Medulla oblongata (tissue), 1 donor: Measurements from ENCODE around the gene GLIS2.
A peak's percentile ranks its signal among the peaks of the same experiment; 100 is the strongest.
"Not testable (repeated sequence)": the region's sequence is repeated elsewhere in the genome, so short reads cannot be mapped to it uniquely, and the experiment has no call there.

Experiments used
- DNase-seq: peaks from one replicate; pipeline ENCODE4 v3.0.0-alpha.2; 2015; ENCODE audit errors: extremely low spot score

The GLIS2 gene

DNA sequence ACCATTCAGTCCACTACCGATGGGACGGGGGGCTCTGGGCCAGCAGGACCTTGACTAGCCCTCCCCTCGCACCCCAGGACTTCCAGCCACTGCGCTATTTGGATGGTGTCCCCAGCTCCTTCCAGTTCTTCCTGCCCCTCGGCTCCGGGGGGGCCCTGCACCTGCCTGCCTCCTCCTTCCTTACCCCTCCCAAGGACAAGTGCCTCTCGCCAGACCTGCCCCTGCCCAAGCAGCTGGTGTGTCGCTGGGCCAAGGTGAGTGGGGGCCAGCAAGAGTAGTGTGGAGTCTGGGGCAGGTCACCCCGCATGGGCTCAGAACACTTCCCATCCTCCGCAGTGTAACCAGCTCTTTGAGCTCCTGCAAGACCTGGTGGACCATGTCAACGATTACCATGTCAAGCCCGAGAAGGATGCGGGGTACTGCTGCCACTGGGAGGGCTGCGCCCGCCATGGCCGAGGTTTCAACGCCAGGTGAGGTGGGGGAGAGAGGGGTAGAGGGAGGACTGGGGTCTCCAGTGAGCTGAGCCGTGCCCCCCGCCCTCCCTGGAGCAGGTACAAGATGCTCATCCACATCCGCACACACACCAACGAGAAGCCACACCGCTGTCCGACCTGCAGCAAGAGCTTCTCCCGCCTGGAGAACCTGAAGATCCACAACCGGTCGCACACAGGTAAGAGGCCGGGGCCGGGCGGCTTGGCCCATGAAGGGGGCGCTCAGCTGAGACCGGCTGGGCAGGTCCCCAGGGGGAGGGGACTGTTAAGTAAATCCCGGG, 19.0 kb downstream of the GLIS2 start:
- DNase-seq, result no peak

DNA sequence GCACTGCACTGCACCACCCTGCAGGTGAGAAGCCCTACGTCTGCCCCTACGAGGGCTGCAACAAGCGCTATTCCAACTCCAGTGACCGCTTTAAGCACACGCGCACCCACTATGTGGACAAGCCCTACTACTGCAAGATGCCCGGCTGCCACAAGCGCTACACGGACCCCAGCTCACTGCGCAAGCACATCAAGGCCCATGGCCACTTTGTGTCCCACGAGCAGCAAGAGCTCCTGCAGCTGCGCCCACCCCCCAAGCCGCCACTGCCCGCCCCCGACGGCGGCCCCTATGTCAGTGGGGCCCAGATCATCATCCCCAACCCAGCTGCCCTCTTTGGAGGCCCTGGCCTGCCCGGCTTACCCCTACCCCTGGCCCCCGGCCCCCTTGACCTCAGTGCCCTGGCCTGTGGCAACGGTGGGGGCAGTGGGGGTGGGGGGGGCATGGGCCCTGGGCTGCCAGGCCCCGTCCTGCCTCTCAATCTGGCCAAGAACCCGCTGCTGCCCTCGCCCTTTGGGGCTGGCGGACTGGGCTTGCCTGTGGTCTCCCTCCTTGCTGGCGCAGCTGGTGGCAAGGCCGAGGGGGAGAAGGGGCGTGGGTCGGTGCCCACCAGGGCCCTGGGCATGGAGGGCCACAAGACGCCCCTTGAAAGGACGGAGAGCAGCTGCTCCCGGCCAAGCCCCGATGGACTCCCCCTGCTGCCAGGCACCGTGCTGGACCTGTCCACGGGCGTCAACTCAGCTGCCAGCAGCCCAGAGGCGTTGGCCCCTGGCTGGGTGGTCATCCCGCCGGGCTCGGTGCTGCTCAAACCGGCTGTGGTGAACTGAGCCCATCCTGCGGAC, 21.1 kb downstream of the GLIS2 start:
- DNase-seq, result no peak

DNA sequence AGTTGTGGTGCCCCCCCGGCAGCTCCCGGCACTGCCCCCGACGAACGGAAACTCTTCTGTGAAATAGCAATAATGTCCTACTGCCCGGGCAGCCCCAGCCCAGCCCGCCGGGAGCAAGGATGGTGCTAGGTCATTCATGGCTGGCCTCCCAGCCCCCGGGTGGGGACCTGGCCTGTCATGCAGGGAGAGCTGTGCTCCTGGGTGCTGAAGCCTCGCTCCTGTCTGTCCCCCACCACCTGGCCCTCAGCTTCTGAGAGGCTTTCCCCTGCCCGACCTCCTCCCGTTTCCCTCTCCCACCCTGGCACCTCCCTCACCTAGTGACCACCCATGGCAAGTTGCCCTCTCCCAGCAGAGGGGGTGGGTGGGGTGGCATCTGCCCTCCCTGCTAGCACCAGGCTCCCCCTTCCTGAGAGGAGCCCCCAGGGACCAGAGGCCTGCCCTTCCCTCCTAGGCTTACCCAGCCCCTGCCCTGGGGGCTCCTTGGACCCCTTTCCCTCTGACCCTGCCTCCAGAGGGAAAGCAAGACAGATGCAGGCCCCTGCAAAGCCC, 21.7 kb downstream of the GLIS2 start:
- DNase-seq, result no peak

DNA sequence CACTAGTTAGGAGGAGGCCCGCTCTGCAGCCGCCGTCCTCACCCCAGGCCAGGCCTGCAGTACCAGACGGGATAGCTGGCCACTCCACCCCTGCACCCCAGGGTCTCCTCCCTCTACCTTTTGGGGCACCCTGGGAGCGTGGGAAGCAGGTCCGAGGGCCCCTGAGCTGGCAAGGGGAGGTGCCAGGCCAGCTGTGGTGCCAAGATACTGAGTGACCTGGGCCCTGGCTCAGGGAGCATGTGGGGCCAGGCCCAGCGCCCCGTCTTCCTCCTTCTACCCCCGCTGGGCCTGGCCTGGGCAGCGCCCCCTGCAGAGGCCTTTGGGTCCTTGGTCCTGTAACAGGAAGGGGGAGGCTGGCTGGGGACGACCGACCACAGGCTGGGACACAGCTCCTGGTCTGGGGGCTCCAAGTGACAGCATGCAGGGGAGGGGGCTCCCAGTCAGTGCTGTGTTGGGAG, 22.3 kb downstream of the GLIS2 start:
- no peak for DNase-seq

DNA sequence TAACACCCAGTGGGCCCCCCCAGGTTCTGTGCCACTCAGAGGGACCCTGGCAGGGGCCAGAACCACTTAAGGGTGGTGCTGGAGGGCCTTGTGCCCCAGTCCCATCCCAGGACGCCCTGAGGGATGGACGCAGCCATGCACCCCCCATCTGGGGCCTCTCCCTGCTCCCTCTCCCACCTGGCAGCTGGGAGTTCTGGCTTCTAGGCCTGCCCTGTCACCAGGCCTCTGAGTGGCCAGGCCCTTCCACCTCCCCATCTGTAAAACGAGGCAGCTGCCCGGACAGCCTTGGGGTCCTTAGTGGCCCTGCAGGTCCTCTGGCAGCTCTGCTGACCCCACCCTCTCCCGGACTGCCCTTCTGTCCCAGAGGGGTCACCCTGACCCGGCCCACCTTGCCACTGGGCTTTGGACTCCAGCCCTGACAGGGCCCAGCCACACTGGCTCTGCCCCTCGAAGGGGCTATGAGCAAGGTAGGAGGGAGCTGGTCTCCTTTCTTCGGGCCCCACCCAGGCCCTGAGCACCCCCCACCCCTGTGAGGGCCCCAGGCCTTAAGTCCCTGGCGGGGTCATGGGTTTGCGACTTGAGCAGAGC, 22.9 kb downstream of the GLIS2 start:
- no peak for DNase-seq

DNA sequence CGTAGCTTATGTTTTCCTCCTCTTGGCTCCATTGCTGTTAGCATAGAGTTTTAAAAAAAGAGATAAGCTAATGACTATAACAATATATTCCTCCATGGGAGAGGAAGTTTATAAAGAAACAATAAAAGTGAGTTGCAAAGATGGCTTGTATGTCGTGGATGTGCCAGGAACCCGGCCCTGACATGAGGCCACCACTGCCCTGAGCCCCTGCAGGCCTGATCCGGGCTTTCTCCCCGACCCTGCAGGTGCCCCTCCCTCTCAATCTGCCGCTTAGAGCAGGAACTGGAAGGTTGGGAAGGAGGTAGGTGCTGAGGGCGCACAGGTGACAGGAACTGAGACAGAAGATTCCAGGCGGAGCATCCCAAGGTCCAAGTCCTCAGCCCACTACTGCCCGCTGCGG, 23.6 kb downstream of the GLIS2 start:
- no peak for DNase-seq

DNA sequence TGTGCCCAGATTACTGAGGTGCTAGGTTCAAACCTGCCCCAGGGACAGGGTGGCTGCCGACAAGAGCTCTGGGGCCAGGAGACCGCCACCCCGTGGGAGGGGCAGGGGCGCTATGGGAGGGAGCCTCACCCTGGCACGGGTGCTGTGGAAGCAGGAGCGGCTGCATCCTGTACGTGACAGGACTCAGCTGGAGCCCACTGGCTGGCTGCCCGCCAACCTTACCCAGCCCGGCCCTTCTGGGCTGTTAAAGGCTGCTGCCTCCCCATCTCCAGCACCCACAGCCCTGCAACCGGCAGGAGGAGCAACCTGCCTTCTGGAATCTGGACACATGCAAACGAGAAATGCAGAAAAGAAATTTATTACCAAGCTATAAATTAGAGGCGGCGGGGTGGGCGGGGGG, 24.0 kb downstream of the GLIS2 start:
- DNase-seq, result no peak

DNA sequence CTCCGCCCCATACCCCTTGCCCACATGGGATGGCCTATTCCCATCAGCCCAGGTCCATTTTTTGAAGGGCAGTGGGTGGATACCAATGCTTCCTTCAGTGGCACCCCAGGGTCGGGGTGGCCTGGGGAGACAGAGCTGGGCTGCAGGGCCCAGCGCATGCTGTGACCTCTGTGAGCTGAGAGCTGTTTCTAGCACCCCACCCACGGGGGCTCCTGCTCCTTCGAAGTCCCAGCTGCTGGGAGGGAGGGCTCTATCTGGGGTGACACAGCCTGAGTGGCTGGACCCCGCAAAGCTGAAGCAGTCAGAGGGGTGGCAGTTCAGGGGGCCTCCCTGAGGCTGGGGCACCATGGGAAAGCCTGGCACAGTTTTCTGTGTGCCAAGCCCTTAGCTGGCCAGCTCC, 24.6 kb downstream of the GLIS2 start:
- no peak for DNase-seq

DNA sequence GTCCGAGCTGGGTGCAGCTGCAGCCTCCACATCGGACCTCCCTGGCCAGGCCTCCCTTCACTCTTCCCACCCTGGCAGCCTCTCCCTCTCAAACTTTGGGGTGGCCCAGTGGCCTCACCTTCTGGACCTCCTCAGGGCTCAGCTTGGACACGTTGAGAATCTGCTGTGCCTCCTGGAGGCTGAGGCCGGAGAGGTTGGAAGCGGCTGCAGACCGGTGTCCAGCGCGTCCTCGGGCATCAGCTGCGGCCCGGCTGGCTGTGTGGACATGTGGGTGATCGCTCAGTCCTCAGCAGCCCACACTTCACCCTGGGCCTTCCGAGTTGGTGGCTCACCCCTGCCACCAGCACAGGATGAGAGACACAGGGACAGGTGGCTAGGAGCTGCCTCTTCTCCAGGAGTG, 25.4 kb downstream of the GLIS2 start:
- no peak for DNase-seq

DNA sequence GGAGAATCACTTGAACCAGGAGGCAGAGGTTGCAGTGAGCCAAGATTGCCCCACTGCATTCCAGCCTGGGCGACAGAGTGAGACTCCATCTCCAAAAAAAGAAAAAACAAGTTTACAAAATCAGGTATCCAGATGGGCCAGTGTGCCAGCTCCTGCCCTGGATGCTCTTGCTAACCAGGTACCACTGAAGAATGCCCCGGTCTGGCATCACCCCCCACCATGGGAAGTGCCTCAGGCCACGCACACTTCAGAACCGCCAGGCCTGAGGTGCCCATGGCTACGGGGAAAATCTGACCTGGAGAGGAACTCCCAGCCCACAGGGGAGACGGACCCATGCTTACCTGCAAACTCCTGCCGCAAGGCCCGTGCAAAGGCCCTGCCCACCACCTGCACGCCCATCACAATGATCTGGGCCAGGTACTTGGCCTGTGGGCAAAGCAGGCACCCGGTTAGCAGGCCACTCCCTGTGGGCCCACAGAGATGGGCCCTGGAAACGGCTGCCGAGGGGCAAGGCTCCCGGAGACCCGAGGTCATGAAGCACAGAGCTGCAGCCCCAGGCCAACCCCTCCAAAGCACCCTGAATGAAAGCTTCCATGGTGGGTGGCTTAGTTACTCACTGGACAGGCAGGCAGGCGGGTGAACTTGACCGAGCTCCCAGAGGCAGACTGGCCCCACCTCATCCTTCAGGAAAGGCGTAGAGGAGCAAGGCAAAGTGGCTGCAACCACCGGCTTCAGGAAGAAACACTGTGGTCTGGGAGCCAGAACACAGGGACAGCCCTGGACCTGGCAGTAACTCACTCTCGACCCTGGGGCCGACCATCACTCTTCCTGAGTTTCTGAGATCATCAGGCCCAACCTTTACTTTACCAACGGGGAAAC, 27.2 kb downstream of the GLIS2 start:
- no peak for DNase-seq

DNA sequence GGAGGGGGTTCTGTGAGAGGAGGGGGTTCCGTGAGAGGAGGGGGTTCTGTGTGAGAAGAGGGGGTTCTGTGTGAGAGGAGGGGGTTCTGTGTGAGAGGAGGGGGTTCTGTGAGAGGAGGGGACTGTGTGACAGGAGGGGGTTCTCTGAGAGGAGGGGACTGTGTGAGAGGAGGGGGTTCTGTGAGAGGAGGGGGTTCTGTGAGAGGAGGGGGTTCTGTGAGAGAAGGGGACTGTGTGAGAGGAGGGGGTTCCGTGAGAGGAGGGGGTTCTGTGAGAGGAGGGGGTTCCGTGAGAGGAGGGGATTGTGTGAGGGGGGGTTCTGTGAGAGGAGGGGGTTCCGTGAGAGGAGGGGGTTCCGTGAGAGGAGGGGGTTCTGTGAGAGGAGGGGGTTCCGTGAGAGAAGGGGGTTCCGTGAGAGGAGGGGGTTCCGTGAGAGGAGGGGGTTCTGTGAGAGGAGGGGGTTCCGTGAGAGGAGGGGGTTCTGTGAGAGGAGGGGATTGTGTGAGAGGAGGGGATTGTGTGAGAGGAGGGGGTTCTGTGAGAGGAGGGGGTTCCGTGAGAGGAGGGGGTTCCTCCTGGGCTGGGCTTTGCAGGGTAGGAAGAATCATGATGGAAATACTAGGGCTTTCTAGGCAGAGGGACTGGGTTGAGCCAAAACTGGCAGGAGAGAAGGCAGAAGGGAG, 28.6 kb downstream of the GLIS2 start:
- DNase-seq, result not testable (repeated sequence)

DNA sequence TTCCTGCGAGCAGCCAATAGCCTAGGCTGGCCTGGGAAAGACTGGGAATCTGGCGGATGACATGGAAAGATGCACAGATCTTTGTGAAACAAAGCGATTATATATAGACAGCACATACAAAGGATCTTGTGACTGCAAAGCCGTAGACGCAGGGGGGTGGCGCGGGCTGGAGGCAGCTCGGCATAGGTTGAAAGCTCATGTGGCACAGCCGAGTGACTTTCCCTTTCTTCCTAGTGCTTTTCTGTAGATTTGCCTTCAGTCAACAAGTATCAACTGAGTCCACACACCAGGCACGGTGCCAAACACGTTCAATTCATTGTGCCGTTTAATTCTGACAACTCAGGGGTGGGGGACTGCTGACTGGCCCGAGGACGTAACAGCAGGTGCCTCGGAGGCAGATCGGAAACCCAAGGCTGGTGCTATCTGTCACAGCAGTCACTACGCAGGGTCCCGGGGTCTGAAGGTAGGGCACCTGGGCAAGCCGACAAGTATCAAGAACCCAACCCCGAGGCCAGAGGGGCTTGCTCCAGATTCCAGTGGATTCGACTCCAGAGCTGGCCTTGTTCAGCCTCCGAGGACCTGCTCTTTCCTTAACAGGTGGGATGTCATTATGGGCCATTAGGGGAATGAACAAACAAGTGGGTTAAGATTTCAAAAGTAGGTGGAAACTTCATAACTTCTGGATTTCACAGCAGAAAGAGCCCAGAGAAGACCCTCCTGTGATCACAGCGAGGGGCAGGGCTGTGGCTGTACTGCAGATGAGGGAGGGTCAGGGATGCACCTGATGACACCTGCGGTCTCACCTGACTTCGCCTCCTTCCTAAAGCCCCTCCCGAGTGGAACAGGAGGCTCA, 29.3 kb downstream of the GLIS2 start:
- DNase-seq, result peak; percentile 69

DNA sequence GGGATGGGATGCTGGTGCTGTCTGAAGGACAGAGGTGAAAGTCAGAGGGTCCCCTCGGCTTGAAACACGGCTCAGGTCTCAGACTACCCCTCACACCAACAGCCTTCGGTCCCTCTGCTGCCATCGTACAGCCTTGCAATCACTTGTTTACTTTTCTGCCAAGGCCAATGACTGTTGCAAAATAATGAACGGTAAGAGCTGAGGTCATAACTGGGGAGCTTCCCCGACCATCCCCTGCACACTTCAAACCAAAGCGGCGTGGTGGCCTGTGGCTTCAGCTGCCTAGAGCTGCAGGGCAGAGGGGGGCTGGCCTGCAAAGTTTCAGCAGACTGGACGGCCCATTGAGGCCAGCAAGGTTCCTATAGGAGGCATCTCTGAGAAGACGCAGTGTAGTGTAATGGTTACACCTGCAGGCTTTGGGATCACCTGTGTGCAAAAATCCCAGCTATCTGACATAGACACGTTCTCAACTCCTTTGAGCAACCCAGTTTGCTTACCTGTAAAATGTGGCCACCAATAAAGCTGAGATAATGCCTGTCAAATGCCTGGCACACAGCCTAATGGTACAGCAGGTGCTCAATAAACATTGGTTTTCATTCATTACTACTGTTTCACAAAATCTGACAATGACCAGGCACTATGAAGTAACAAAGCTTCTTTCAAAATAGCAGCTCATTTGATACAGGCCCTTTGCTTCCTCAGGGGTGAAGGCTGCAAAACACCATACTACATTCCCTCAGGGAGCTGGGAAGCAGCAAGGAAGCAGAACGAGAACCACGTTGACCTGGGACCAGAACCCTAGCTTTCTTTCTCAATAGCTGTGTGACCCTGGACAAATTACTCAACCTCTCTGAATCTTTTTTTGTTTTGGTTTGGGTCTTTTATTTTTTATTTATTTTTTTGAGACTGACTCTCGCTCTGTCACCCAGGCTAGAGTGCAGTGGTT, 30.2 kb downstream of the GLIS2 start:
- no peak for DNase-seq

DNA sequence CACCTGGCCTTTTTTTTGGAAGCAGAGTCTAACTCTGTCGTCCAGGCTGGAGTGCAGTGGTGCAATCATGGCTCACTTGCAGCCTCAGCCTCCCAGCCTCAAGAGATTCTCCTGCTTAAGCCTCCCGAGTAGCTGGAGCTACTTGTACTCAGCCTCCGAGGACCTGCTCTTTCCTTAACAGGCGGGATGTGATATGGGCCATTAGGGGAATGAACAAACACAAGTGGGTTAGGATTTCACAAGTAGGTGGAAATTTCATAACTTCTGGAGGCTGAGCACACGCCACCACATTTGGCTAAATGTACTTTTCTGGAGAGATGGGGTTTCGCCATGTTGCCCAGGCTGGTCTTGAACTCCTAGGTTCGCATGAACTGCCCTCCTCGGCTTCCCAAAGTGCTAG, 31.1 kb downstream of the GLIS2 start:
- no peak for DNase-seq

DNA sequence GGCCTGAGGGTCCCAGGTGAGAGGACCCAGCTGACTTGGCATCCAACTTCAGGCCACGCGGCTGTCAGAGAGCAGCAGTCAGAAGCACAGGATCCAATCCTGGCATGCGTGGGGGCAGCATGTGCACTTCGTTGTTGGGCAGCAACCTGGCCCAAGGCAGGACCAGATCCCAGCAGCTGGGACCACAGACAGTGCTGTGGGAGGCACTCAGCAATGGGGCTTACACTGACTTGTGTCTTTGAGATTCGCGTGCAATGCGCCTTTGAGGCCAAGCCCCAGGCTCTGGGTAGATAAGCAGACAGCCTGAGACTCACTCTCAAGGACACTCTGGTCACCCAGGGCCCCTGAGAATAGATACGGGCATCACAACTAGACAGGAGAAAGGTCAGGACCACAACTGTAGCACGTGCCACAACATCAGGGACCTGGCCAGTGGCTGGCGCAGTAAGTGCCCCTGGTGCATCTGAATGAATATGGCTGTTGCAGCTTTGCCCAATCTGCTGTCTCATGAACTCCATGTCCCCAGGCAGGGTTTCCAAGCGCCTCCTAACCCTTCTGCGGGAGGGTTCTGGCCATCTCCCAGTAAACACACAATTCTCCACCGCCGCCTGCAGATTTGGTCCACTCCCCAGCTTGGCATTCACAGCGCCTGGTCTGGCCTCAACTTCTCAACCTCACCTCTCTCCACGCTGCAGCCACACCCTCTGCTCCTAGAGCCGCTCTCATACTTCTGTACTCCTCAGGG, 32.1 kb downstream of the GLIS2 start:
- DNase-seq, result no peak

DNA sequence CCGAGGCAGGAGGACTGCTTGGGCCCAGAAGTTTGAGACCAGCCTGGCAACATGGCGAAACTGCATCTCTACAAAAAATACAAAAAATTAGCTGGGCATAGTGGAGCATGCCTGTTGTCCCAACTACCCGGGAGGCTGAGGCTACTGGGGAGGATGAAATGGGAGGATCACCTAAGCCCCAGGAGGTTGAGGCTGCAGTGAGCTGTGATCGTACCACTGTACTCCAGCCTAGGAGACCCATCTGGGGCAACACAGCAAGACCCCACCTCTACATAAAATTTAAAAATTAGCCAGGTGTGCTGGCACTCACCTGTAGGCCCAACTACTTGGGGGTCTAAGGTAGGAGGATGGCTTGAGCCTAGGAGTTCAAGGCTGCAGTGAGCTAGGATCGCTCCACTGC, 33.5 kb downstream of the GLIS2 start:
- no peak for DNase-seq

DNA sequence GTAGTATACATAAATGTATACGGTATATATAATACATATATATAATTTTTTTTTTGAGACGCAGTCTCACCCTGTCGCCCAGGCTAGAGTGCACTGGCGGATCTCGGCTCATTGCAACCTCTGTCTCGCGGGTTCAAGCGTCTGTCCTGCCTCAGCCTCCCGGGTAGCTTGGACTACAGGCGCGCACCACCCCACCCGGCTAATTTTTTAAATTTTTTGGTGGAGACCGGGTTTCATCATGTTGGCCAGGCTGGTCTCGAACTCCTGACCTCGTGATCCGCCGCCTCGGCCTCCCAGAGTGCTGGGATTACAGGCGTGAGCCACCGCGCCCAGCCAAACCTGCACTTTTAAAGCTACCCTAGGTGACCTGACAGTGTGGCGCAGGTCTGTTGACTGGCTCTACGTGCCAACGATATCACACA, 34.5 kb downstream of the GLIS2 start:
- DNase-seq, result no peak
